Kidney (tissue), 14 donors: ENCODE data around the gene IKBIP. TPM values are rescaled to one million over a fixed set of nuclear protein-coding genes. Genes with fewer than 3 reads are reported as not detected.
A peak's percentile ranks its signal among the peaks of the same experiment; 100 is the strongest.
"Not testable (repeated sequence)": the region's sequence is repeated elsewhere in the genome, so short reads cannot be mapped to it uniquely, and the experiment has no call there.

ENCODE experiments used
- DNase-seq, 5 donors: peaks; one replicate each; pipeline ENCODE4 v3.0.0-alpha.2; 2013 to 2020
- FAIRE-seq: peaks from 2 replicates; lab custom pipeline; 2012; peaks lifted over from hg19 to GRCh38; lab: Jason Lieb, UNC
- H3K27ac ChIP-seq, 2 donors: one replicate each; pipeline ENCODE4 v1.7.0; 2013; ENCODE audit warnings: low read depth in 2 of 2, low read length in 2 of 2, inconsistent platforms in 1 of 2
- H3K27me3 ChIP-seq: one replicate; pipeline ENCODE4 v1.7.1; 2013; ENCODE audit warnings: low read length, inconsistent platforms; ENCODE audit not compliant: control insufficient read depth, insufficient read depth
- H3K36me3 ChIP-seq, 3 donors: one replicate each; pipeline versions ENCODE4 v1.7.0 to v1.7.1; 2013; ENCODE audit warnings: low read length in 3 of 3, control low read depth in 1 of 3, inconsistent platforms in 1 of 3; ENCODE audit not compliant: insufficient read depth in 3 of 3, control insufficient read depth in 2 of 3
- H3K4me1 ChIP-seq, 3 donors: one replicate each; pipeline versions ENCODE4 v1.7.0 to v1.7.1; 2013; ENCODE audit warnings: low read length in 3 of 3, inconsistent platforms in 1 of 3, low read depth in 1 of 3; ENCODE audit not compliant: control insufficient read depth in 2 of 3, insufficient read depth in 2 of 3
- H3K4me3 ChIP-seq, 3 donors: one replicate each; pipeline versions ENCODE4 v1.7.0 to v1.8.1; 2013; ENCODE audit warnings: low read length in 3 of 3, control low read depth in 1 of 3, inconsistent platforms in 1 of 3
- H3K9ac ChIP-seq, 3 donors: one replicate each; pipeline versions ENCODE4 v1.7.0 to v1.7.1; 2013; ENCODE audit warnings: low read length in 3 of 3, control low read depth in 1 of 3, inconsistent platforms in 1 of 3
- H3K9me3 ChIP-seq, 3 donors: one replicate each; pipeline versions ENCODE4 v1.7.0 to v1.7.1; 2013; ENCODE audit warnings: low read length in 3 of 3, control low read depth in 1 of 3, inconsistent platforms in 1 of 3; ENCODE audit not compliant: control insufficient read depth in 2 of 3, insufficient read depth in 1 of 3
- CTCF ChIP-seq: IDR thresholded peaks from 3 replicates; pipeline ENCODE4 v1.5.1; 2012; ENCODE audit warnings: mild to moderate bottlenecking, moderate library complexity, borderline replicate concordance; ENCODE audit not compliant: insufficient read depth; ENCODE audit errors: extremely low read depth
- intact Hi-C: fragments of 100-400 bp; cut with DNase I; formaldehyde crosslinking; loops from one replicate; pipeline ENCODE4 v1.11.1; 2022
- polyA plus RNA-seq: library from polyadenylated mRNA; stranded (reverse); fragments of 350-450 nt; fragmentation: Illumina TruSeq; extraction: RNeasy Lipid Tissue Mini Kit (QIAGEN cat#74804); gene quantifications from one replicate; pipeline ENCODE4 v1.2.3, GENCODE V29; 2014; ENCODE audit warnings: low read depth, low replicate concordance; ENCODE audit not compliant: insufficient read depth
- total RNA-seq: library from RNA; stranded (reverse); fragmentation: NEBNext Ultra II Directional; extraction: Animal tissue kit (Norgen Biotek cat#: 25700); gene quantifications from one replicate; pipeline ENCODE4 v1.2.1, GENCODE V29; 2021
- donor health status: control.
- donor health status: control.
- donor health status: control.
- donor health status: control.
- donor health status: control.
- donor health status: DM: yes; HTN: yes; CAD: no.
- donor health status: Normal renal cell carcinoma (clear cell type).

The IKBIP gene
- total and polyA plus RNA-seq, 2 donors from 2014 or later: 5.9 to 10.9 TPM

GRCh38 chr12:98646294-98647090 is 1.9 kb upstream of the IKBIP start:
- Histone ChIP-seq H3K27ac (no peak overlapping the region), H3K4me3 (peak overlapping the region; percentile 76 to 88 (median 87)), H3K27me3 (no peaks in the 10 kb centered on the region), H3K36me3 (peaks cover 3 to 8% (median 7%) of the 10 kb centered on the region in 3 donors), H3K4me1 (no peaks in the 10 kb centered on the region), H3K9me3 (no peaks in the 10 kb centered on the region), H3K9ac (peak overlapping the region in 1 of 3 donors; percentile 61)
- intact Hi-C loops: loop anchor here (10.0 kb wide), 1 partner anchor 52 kb away; the partner anchor contains the start of gene SLC25A3
- no peak for FAIRE-seq
- peak in 2 of 5 donors; percentile 26 to 43 for DNase-seq
- TF ChIP-seq CTCF: peak; percentile 4

GRCh38 chr12:98645572-98646067 is 1.0 kb upstream of the IKBIP start:
- H3K4me3 ChIP-seq: peak overlapping the region; percentile 76 to 88 (median 87)
- intact Hi-C loops: loop anchor here (10.0 kb wide), 1 partner anchor 51 kb away; the partner anchor contains the start of gene SLC25A3

GRCh38 chr12:98644433-98644711 is 216 bp downstream of the IKBIP start:
- no peaks in the 10 kb centered on the region for H3K27me3 ChIP-seq
- H3K27ac ChIP-seq: peak overlapping the region; percentile 56 to 87
- no peaks in the 10 kb centered on the region for H3K4me1 ChIP-seq
- H3K36me3 ChIP-seq: peaks cover 0 to 2% (median 1%) of the 10 kb centered on the region in 3 donors
- DNase-seq (peak in 1 of 5 donors; percentile 82), FAIRE-seq (no peak)
- peak overlapping the region; percentile 70 to 85 (median 76) for H3K4me3 ChIP-seq
- peak overlapping the region; percentile 8 to 78 (median 64) for H3K9ac ChIP-seq
- TF ChIP-seq CTCF: no peak
- H3K9me3 ChIP-seq: no peaks in the 10 kb centered on the region
- intact Hi-C loops: loop anchor here (10.0 kb wide), 1 partner anchor 50 kb away; the partner anchor contains the start of gene SLC25A3

More at GRCh38 chr12:98645572-98646067, 1.0 kb upstream of the IKBIP start:
- Histone ChIP-seq H3K36me3 (peaks cover 3 to 8% (median 7%) of the 10 kb centered on the region in 3 donors), H3K27ac (peak overlapping the region in 1 of 2 donors; percentile 79), H3K4me1 (no peaks in the 10 kb centered on the region), H3K27me3 (no peaks in the 10 kb centered on the region), H3K9me3 (no peaks in the 10 kb centered on the region), H3K9ac (peak overlapping the region; percentile 43 to 76 (median 61))
- FAIRE-seq (no peak), DNase-seq (peak in 2 of 5 donors; percentile 41 to 49)
- TF ChIP-seq CTCF: no peak

GRCh38 chr12:98642801-98643200 is 1.8 kb downstream of the IKBIP start:
- intact Hi-C loops: loop anchor here (10.0 kb wide), 1 partner anchor 48 kb away; the partner anchor contains the start of gene SLC25A3
- H3K4me3 ChIP-seq, H3K27ac ChIP-seq, H3K9ac ChIP-seq, H3K27me3 ChIP-seq, H3K36me3 ChIP-seq, DNase-seq, FAIRE-seq, H3K4me1 ChIP-seq, H3K9me3 ChIP-seq: not testable (repeated sequence)
